NT2/D1 (cell line): ENCODE results near the gene ZBTB20.

Experiments used
- SUZ12 ChIP-seq: IDR thresholded peaks from 2 replicates; pipeline ENCODE4 v1.6.1; 2011; ENCODE audit not compliant: insufficient read length, insufficient read depth; ENCODE audit errors: extremely low read depth
- YY1 ChIP-seq: IDR thresholded peaks from 2 replicates; pipeline ENCODE4 v1.6.1; 2011; ENCODE audit not compliant: insufficient read length, insufficient read depth

DNA sequence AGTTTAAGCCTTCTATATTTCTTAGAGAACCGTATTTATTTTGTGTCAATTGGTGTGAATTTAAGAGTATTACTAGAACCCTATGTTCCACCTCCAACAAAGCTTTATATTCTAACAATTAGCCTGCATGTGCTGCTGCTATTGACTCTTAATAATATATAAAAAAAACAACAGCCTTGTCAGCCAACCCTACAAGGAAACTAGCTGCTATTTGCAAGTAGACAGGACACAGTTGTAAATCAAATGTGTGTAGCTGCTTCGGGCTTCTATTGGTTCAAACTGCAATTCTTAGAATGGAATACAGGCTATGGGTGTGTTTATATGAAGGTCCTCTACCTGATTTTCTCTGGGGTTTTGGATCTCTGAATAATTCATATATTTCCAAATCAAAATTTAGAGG, 60.7 kb downstream of the ZBTB20 start:
- TF ChIP-seq YY1: no peak
- TF ChIP-seq SUZ12: no peak
